ENCODE data around the gene NUP62. TPM values are rescaled to one million over a fixed set of nuclear protein-coding genes. Genes with fewer than 3 reads are reported as not detected.

NUP62 gene
- total RNA-seq, 4 donors from 2014 or later, result 34.5 to 40.1 (median 34.9) TPM

GRCh38 chr19:49879243-49879963 is 49.9 kb downstream of the NUP62 start:
- Histone ChIP-seq H3K36me3 (peaks cover 40 to 61% (median 53%) of the 10 kb centered on the region in 3 donors), H3K9me3 (peaks cover 0 to 6% (median 0%) of the 10 kb centered on the region in 3 donors), H3K27ac (peak overlapping the region in 2 of 4 donors; percentile 98), H3K4me1 (peaks cover 17 to 29% (median 25%) of the 10 kb centered on the region in 3 donors), H3K4me3 (no peak overlapping the region), H3K27me3 (no peaks in the 10 kb centered on the region)
- TF ChIP-seq CTCF (IDR thresholded peaks at IDR 0.05) (no peak), POLR2A (IDR thresholded peaks at IDR 0.05) (no peak)
- 91 to 93% methylated on average over 12 of the region's 12 CpGs for WGBS, 2 donors
- intact Hi-C loops (cut with DNase I), result loop anchor here (10.0 kb wide), 1 partner anchor 65 kb away; the partner anchor contains the start of genes FUZ and MED25
- no peak for DNase-seq

- H3K9me3 ChIP-seq, result peaks cover 0 to 6% (median 0%) of the 10 kb centered on the region in 3 donors
- 68 to 91% methylated on average over 4 to 9 of the region's 9 CpGs for WGBS, 2 donors
- H3K27ac ChIP-seq, result peak overlapping the region; percentile 98 to 100 (median 99)
- intact Hi-C loops (cut with DNase I), result loop anchor here (10.0 kb wide), 1 partner anchor 64 kb away; the partner anchor contains the start of genes FUZ and MED25
- H3K4me1 ChIP-seq, result peaks cover 17 to 35% (median 25%) of the 10 kb centered on the region in 3 donors
- H3K27me3 ChIP-seq, result no peaks in the 10 kb centered on the region
- peaks cover 33 to 61% (median 47%) of the 10 kb centered on the region in 3 donors for H3K36me3 ChIP-seq
- H3K4me3 ChIP-seq, result peak overlapping the region; percentile 57 to 99 (median 92)
- no peak for DNase-seq
- TF ChIP-seq CTCF (IDR thresholded peaks at IDR 0.05) (no peak), POLR2A (IDR thresholded peaks at IDR 0.05) (no peak)
These were observed 50.6 kb downstream of the NUP62 start for GRCh38 chr19:49878744-49879070.

GRCh38 chr19:49877879-49878743 is 51.2 kb downstream of the NUP62 start:
- WGBS, 2 donors, result 10 to 18% methylated on average over 11 to 24 of the region's 41 CpGs
- intact Hi-C loops (cut with DNase I), result loop anchor here (10.0 kb wide), 1 partner anchor 63 kb away; the partner anchor contains the start of genes FUZ and MED25

GRCh38 chr19:49877020-49877878 is 52.1 kb downstream of the NUP62 start, which contains the start of the genes AKT1S1 and TBC1D17:
AKT1S1 (minus strand) TSS chr19:49877355; CDS start chr19:49873295, 4,060 bp downstream.
TBC1D17 (plus strand) TSS chr19:49877702; CDS start chr19:49877724, 22 bp downstream.
- H3K4me3 ChIP-seq, result peak within 1 kb of the TSS; percentile 86 to 99 (median 94)
- DNase-seq, result peak; percentile 92
- intact Hi-C loops (cut with DNase I), result loop anchor here (10.0 kb wide), 1 partner anchor 62 kb away; the partner anchor contains the start of genes FUZ and MED25
- 0 to 1% methylated on average over 6 to 27 of the region's 61 CpGs for WGBS, 2 donors
- no peaks in the 10 kb centered on the region for H3K9me3 ChIP-seq
- H3K4me1 ChIP-seq, result peaks cover 21 to 46% (median 25%) of the 10 kb centered on the region in 3 donors
- H3K36me3 ChIP-seq, result peaks cover 19 to 61% (median 32%) of the 10 kb centered on the region in 3 donors
- H3K27me3 ChIP-seq, result no peaks in the 10 kb centered on the region
- peak within 1 kb of the TSS; percentile 98 to 100 (median 99) for H3K27ac ChIP-seq
- TF ChIP-seq POLR2A (IDR thresholded peaks at IDR 0.05) (peak in 3 of 4 donors; percentile 72 to 90 (median 84)), CTCF (IDR thresholded peaks at IDR 0.05) (no peak)

More at GRCh38 chr19:49877879-49878743, 51.2 kb downstream of the NUP62 start:
- H3K4me1 ChIP-seq, result peaks cover 17 to 37% (median 25%) of the 10 kb centered on the region in 3 donors
- DNase-seq, result peak; percentile 90
- peak overlapping the region; percentile 57 to 99 (median 92) for H3K4me3 ChIP-seq
- TF ChIP-seq CTCF (IDR thresholded peaks at IDR 0.05), result no peak
- TF ChIP-seq POLR2A (IDR thresholded peaks at IDR 0.05), result no peak
- peaks cover 0 to 6% (median 0%) of the 10 kb centered on the region in 3 donors for H3K9me3 ChIP-seq
- H3K36me3 ChIP-seq, result peaks cover 27 to 61% (median 41%) of the 10 kb centered on the region in 3 donors
- H3K27me3 ChIP-seq, result no peaks in the 10 kb centered on the region
- peak overlapping the region; percentile 98 to 100 (median 99) for H3K27ac ChIP-seq
